B cell (primary cell): ENCODE results near the gene CETP.

Experiments used
- CTCF ChIP-seq: fragments of 200-600 bp; IDR thresholded peaks from one replicate; pipeline ENCODE4 v1.8.0; 2022; ENCODE audit warnings: antibody characterized with exemption, mild to moderate bottlenecking
- EZH2 ChIP-seq: IDR thresholded peaks from 2 replicates; pipeline ENCODE4 v1.6.1; 2012; ENCODE audit warnings: borderline replicate concordance, low read depth, mild to moderate bottlenecking, moderate library complexity, low read length; ENCODE audit not compliant: insufficient read depth, poor library complexity, severe bottlenecking

GRCh38 chr16:57008440-57008839 lies 46.7 kb downstream of the CETP start:
- TF ChIP-seq CTCF (no peak), EZH2 (no peak)
